CD4-positive, alpha-beta memory T cell (primary cell): ENCODE data around the gene NR0B2. TPM values are rescaled to one million over a fixed set of nuclear protein-coding genes. Genes with fewer than 3 reads are reported as not detected.

Experiments used
- CTCF ChIA-PET: fragments of 350-600 bp; sonication (Branson Sonifier 250); formaldehyde crosslinking; loops from one replicate; lab custom pipeline; 2021; ENCODE audit warnings: inconsistent platforms; ENCODE audit not compliant: partially characterized antibody; lab: Charles Lee
- POLR2A ChIA-PET: fragments of 350-600 bp; sonication (Branson Sonifier 250); formaldehyde crosslinking; loops from one replicate; lab custom pipeline; 2021; ENCODE audit not compliant: partially characterized antibody; lab: Charles Lee
- DNase-seq, 5 donors: peaks; one replicate each; pipeline versions ENCODE4 v3.0.0 to v3.0.0-alpha.2; 2020 to 2022; ENCODE audit warnings: mixed read lengths in 1 of 5
- H3K27ac ChIP-seq: one replicate; pipeline ENCODE4 v1.7.0; 2013; ENCODE audit warnings: low read depth, low read length
- H3K27me3 ChIP-seq: 2 replicates; pipeline ENCODE4 v1.7.0; 2013; ENCODE audit warnings: mild to moderate bottlenecking, low read length, moderate library complexity; ENCODE audit not compliant: insufficient read depth
- H3K36me3 ChIP-seq: 2 replicates; pipeline ENCODE4 v1.7.0; 2013; ENCODE audit warnings: mild to moderate bottlenecking, low read length, moderate library complexity; ENCODE audit not compliant: insufficient read depth
- H3K4me1 ChIP-seq: 2 replicates; pipeline ENCODE4 v1.7.0; 2013; ENCODE audit warnings: mild to moderate bottlenecking, low read length, moderate library complexity; ENCODE audit not compliant: insufficient read depth
- H3K4me3 ChIP-seq, 2 donors: one replicate each; pipeline ENCODE4 v1.7.0; 2013; ENCODE audit warnings: low read length in 2 of 2, mild to moderate bottlenecking in 1 of 2
- H3K9me3 ChIP-seq, 2 donors: one replicate each; pipeline ENCODE4 v1.7.0; 2013; ENCODE audit warnings: low read length in 2 of 2, control low read depth in 1 of 2; ENCODE audit not compliant: control insufficient read depth in 1 of 2
- H3K27ac Mint-ChIP-seq, 7 donors: one replicate each; pipeline ENCODE4 v1.8.0; 2020 to 2021; ENCODE audit warnings: mixed read lengths in 7 of 7, mild to moderate bottlenecking in 6 of 7, inconsistent platforms in 3 of 7, moderate library complexity in 3 of 7
- H3K27me3 Mint-ChIP-seq, 2 donors: one replicate each; pipeline ENCODE4 v1.8.0; 2020 to 2021; ENCODE audit warnings: mixed read lengths in 2 of 2
- H3K36me3 Mint-ChIP-seq, 2 donors: one replicate each; pipeline ENCODE4 v1.8.0; 2020 to 2021; ENCODE audit warnings: mixed read lengths in 2 of 2, inconsistent platforms in 1 of 2, mild to moderate bottlenecking in 1 of 2
- H3K4me1 Mint-ChIP-seq, 4 donors: one replicate each; pipeline ENCODE4 v1.8.0; 2020 to 2021; ENCODE audit warnings: mixed read lengths in 4 of 4, mild to moderate bottlenecking in 1 of 4
- H3K4me3 Mint-ChIP-seq, 8 donors: one replicate each; pipeline ENCODE4 v1.8.0; 2020 to 2021; ENCODE audit warnings: mixed read lengths in 8 of 8, mild to moderate bottlenecking in 7 of 8, moderate library complexity in 6 of 8, inconsistent platforms in 3 of 8
- H3K9me3 Mint-ChIP-seq, 8 donors: one replicate each; pipeline ENCODE4 v1.8.0; 2020 to 2021; ENCODE audit warnings: mixed read lengths in 8 of 8, mild to moderate bottlenecking in 5 of 8, inconsistent platforms in 3 of 8, moderate library complexity in 1 of 8
- intact Hi-C: fragments of 100-400 bp; cut with micrococcal nuclease; formaldehyde crosslinking; loops from one replicate; pipeline ENCODE4 v1.15.1; 2023
- polyA plus RNA-seq, 2 donors: library from polyadenylated mRNA; unstranded; fragments of 300-500 nt; fragmentation: Illumina TruSeq; gene quantifications; one replicate each; pipeline ENCODE4 v1.2.3, GENCODE V29; 2021
- total RNA-seq, 2 experiments: library from RNA; stranded (reverse); gene quantifications; one replicate each; pipeline ENCODE4 v1.2.3, GENCODE V29; 2021

NR0B2 gene, protein sequence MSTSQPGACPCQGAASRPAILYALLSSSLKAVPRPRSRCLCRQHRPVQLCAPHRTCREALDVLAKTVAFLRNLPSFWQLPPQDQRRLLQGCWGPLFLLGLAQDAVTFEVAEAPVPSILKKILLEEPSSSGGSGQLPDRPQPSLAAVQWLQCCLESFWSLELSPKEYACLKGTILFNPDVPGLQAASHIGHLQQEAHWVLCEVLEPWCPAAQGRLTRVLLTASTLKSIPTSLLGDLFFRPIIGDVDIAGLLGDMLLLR
- total RNA-seq (not detected), polyA plus RNA-seq (not detected)

DNA sequence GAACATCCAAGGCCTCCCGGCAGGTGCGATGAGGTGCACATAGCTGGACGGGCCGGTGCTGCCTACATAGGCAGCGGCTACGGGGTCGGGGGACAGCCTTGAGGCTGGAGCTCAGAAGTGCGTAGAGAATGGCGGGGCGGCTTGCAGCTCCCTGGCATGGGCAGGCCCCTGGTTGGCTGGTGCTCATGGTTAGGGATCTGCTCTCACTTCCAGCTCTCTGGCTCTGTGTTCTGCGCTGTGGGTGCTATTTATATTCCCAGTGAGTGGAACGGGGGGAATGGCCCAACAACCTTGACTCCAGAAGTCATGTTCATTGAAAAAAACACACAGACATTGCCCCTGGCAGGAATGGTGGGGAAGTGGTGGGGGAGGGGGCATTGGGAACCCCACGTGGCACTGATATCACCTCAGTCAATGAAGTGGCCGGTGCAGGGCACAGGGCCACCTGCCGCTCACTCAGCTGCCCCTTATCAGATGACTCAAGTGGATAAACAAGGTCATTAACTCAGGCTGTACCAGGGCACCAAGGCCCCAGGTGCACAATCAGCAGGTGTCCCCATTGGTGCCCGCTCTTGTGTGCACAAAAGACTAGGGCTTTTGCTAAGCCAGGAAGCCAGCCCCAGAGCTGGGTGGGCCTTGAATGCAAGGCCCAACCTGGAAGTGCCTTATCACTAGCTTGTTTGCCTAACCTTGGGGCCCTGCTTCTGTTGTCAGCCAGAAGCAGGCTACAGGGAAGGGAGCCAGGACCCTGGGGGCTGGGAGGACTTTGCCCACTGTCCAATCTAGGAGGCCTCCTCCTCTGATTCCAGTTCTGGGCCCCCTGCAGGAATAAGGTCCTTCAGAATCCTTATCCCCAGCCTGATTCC, at the start of gene NR0B2:
Gene NR0B2, minus strand, starts transcription at position 222 of the 866 bp plus-strand sequence. Its CDS starts 35 bp downstream, at position 187.
- Mint-ChIP-seq H3K4me3 (no peak within 1 kb of the TSS), H3K27me3 (peaks cover 0 to 4% of the 10 kb centered on the region in 2 donors), H3K36me3 (no peaks in the 10 kb centered on the region), H3K27ac (no peak within 1 kb of the TSS), H3K9me3 (no peaks in the 10 kb centered on the region), H3K4me1 (no peaks in the 10 kb centered on the region)
- Histone ChIP-seq H3K4me3 (no peak within 1 kb of the TSS), H3K27ac (no peak within 1 kb of the TSS), H3K4me1 (no peaks in the 10 kb centered on the region), H3K27me3 (no peaks in the 10 kb centered on the region), H3K36me3 (no peaks in the 10 kb centered on the region), H3K9me3 (no peaks in the 10 kb centered on the region)
- ChIA-PET POLR2A (no interaction called here), CTCF (no interaction called here)
- DNase-seq, result no peak
- intact Hi-C loops, result no loop called here

DNA sequence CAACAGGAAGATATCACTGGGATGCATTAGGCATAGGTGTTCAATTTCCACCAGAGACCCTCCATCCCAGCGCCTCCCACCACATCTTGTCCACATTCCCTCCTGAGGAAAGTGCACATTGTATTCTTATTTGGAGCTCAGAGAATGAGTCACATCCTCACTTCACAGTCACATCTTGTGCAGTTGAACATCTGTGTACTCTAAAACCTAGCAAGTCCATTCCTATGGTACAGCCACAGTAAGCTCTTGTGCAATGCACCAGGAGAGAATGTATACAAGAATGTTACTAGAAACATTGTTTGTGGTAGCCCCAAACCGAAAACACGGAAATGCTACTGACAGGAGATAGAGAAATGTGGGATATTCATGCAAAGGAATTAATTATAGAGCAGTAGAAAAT, 48.1 kb upstream of the NR0B2 start:
- Mint-ChIP-seq H3K27me3 (peaks cover 12 to 15% of the 10 kb centered on the region in 2 donors), H3K4me1 (peaks cover 3 to 15% (median 7%) of the 10 kb centered on the region in 4 donors), H3K36me3 (peaks cover 0 to 2% of the 10 kb centered on the region in 2 donors), H3K9me3 (no peaks in the 10 kb centered on the region), H3K4me3 (peak overlapping the region in 1 of 8 donors; percentile 4), H3K27ac (no peak overlapping the region)
- no peaks in the 10 kb centered on the region for H3K27me3 ChIP-seq
- no peaks in the 10 kb centered on the region for H3K36me3 ChIP-seq
- peaks cover 15% of the 10 kb centered on the region for H3K4me1 ChIP-seq
- no peak overlapping the region for H3K4me3 ChIP-seq
- no peak overlapping the region for H3K27ac ChIP-seq
- intact Hi-C loops, result no loop called here
- no peak for DNase-seq
- ChIA-PET CTCF (interaction anchor here (0.7 kb wide), 1 partner anchor 75 kb away, joined by 3 read pairs; no protein-coding TSS in a partner anchor), POLR2A (no interaction called here)
- H3K9me3 ChIP-seq, result no peaks in the 10 kb centered on the region

DNA sequence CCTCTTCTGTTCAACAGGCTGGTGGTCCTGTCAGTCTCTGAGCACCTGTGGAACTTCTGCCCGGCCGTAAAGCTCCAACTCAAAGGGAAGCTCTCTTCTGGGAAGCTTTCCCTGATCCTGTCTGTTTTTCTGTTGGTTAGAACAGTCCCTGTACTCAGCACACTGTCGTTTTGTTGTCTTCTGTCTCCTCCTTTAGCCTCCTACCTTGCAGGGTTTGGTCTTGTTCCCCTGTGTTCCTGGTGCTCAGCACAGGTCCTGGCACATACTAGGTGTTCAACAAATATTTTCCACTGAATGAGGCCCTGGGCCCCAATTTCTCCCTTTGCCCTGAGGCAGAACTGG, 46.8 kb upstream of the NR0B2 start:
- ChIA-PET CTCF (interaction anchor here (0.6 to 1.0 kb wide), 4 partner anchors 9 to 36 kb away, joined by 3 read pairs; no protein-coding TSS in a partner anchor), POLR2A (interaction anchor here (1.7 kb wide), 1 partner anchor 60 kb away, joined by 4 read pairs; the partner anchor contains the start of gene GPATCH3)
- Mint-ChIP-seq H3K36me3 (peaks cover 2 to 7% of the 10 kb centered on the region in 2 donors), H3K27ac (peak overlapping the region in 5 of 7 donors; percentile 20 to 94 (median 69)), H3K9me3 (peaks cover 0 to 1% (median 0%) of the 10 kb centered on the region in 8 donors), H3K4me1 (peaks cover 3 to 15% (median 7%) of the 10 kb centered on the region in 4 donors), H3K4me3 (peak overlapping the region; percentile 80 to 89 (median 83)), H3K27me3 (peaks cover 7 to 8% of the 10 kb centered on the region in 2 donors)
- intact Hi-C loops, result no loop called here
- no peaks in the 10 kb centered on the region for H3K36me3 ChIP-seq
- DNase-seq, result no peak
- H3K4me1 ChIP-seq, result peaks cover 15% of the 10 kb centered on the region
- peak overlapping the region; percentile 20 to 60 for H3K4me3 ChIP-seq
- H3K9me3 ChIP-seq, result no peaks in the 10 kb centered on the region
- H3K27ac ChIP-seq, result no peak overlapping the region
- no peaks in the 10 kb centered on the region for H3K27me3 ChIP-seq

DNA sequence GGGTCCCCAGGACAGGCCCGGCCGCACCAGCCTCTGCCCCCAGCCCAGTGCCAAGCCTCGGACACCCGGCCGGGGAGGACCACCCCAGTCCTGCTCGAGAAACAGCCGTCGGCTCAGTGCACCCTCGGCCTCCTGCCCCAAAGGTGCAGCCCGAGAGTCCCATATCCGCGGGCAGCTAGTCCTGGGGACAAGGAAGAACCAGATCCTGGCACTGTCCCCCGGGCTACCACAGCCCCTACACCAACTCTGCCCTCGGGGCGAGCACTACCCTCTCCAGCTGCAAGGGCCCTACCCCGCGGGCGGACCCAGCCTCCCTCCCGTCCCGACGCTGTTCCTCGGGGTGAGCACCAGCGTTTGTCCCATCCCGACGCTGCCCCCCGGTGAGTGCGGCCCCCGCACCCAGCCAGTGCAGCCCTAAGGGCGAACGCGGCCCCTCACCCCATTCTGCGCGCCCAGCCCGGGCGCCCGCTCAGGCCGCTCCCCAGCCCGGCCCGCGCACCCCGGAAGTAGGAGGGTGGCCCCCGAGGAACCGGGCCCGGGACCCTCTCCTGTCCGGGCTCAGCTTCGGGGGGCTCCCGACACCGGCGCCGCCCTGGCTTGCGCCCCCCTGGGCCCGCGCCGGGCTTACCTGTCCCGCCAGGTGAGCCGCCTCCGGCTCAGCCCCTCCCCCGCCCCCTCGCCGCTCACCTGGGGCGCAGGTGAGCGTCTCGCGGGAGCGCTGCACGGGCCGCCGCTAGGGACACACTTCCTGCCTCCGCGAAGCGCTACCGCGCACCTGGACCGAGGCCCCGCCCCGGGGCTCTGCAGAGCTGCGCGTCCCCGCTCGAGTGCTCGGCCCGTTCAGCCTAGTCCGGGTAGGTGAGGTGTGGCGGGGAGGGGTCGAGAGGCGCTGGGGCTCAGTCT, 46.2 kb upstream of the NR0B2 start, which contains the start of gene KDF1:
Gene KDF1, minus strand, starts transcription at position 747 of the 903 bp plus-strand sequence. CDS start 8,088 bp downstream, outside the sequence.
- H3K9me3 ChIP-seq, result no peaks in the 10 kb centered on the region
- no peaks in the 10 kb centered on the region for H3K36me3 ChIP-seq
- DNase-seq, result peak; percentile 60 to 72 (median 63)
- H3K27me3 ChIP-seq, result no peaks in the 10 kb centered on the region
- H3K4me3 ChIP-seq, result peak within 1 kb of the TSS; percentile 20 to 60
- H3K27ac ChIP-seq, result no peak within 1 kb of the TSS
- peaks cover 3 to 15% (median 7%) of the 10 kb centered on the region in 4 donors for H3K4me1 Mint-ChIP-seq
- H3K36me3 Mint-ChIP-seq, result peaks cover 2 to 7% of the 10 kb centered on the region in 2 donors
- peaks cover 6 to 8% of the 10 kb centered on the region in 2 donors for H3K27me3 Mint-ChIP-seq
- H3K27ac Mint-ChIP-seq, result peak within 1 kb of the TSS in 5 of 7 donors; percentile 20 to 94 (median 69)
- CTCF ChIA-PET, result interaction anchor here (0.6 to 1.0 kb wide), 4 partner anchors 8 to 37 kb away, joined by 3 read pairs; no protein-coding TSS in a partner anchor
- H3K4me1 ChIP-seq, result peaks cover 15% of the 10 kb centered on the region
- POLR2A ChIA-PET, result interaction anchor here (1.7 kb wide), 1 partner anchor 59 kb away, joined by 4 read pairs; the partner anchor contains the start of gene GPATCH3
- H3K9me3 Mint-ChIP-seq, result peaks cover 0 to 1% (median 0%) of the 10 kb centered on the region in 8 donors
- H3K4me3 Mint-ChIP-seq, result peak within 1 kb of the TSS; percentile 80 to 89 (median 83)
- intact Hi-C loops, result no loop called here

DNA sequence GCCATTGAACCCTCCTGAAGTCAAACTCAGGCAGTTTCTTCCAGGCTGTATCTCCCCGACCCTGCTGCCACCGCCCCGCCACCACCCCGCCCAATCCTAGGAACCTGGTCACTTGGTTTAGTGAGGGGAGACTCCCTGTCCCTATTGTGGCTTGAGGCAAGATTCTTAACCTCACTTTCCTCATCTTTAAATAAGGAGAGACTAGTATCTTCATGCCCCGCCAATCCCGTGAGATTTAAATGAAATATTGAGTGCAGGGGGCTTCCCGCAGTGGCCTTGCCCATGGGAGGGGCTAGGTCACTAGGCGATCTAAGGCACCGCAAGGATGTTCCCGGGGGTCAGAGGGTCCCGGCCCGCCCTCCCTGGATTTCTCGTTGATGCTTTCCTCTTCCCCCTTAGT, 45.5 kb upstream of the NR0B2 start:
- H3K27me3 Mint-ChIP-seq, result peaks cover 2 to 4% of the 10 kb centered on the region in 2 donors
- POLR2A ChIA-PET, result interaction anchor here (1.4 to 1.7 kb wide), 2 partner anchors 10 to 59 kb away, joined by 3 to 4 read pairs; partner anchors contain the start of gene GPATCH3
- H3K27ac Mint-ChIP-seq, result no peak overlapping the region
- H3K27me3 ChIP-seq, result no peaks in the 10 kb centered on the region
- CTCF ChIA-PET, result no interaction called here
- H3K4me1 Mint-ChIP-seq, result peaks cover 3 to 15% (median 7%) of the 10 kb centered on the region in 4 donors
- peak overlapping the region in 1 of 2 donors; percentile 60 for H3K4me3 ChIP-seq
- intact Hi-C loops, result no loop called here
- H3K4me3 Mint-ChIP-seq, result peak overlapping the region in 7 of 8 donors; percentile 61 to 79 (median 68)
- no peaks in the 10 kb centered on the region for H3K9me3 ChIP-seq
- DNase-seq, result no peak
- peaks cover 15% of the 10 kb centered on the region for H3K4me1 ChIP-seq
- no peak overlapping the region for H3K27ac ChIP-seq
- H3K36me3 ChIP-seq, result no peaks in the 10 kb centered on the region
- peaks cover 0 to 1% (median 0%) of the 10 kb centered on the region in 8 donors for H3K9me3 Mint-ChIP-seq
- peaks cover 2 to 7% of the 10 kb centered on the region in 2 donors for H3K36me3 Mint-ChIP-seq

DNA sequence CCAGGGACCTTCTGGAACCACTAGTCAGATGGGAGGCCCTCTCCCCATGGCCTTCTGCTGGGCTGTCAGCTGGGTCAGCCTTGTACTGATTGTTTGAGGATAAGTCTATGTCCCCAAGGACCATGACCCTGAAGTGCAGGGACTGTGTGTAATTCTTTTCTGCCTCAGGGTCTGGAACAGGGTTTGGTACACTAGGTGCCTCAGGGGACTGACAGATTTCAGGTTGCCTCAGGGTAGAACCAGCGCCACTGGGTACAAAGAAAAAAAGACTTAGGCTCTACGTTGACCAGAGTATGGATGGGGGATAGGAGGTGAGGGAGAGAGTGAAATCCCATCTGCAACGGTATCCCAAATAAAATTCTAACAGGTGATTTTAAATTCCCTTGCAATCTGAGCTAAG, 43.5 kb upstream of the NR0B2 start:
- Histone ChIP-seq H3K27ac (no peak overlapping the region), H3K4me3 (no peak overlapping the region), H3K36me3 (no peaks in the 10 kb centered on the region), H3K27me3 (no peaks in the 10 kb centered on the region), H3K4me1 (peaks cover 15% of the 10 kb centered on the region), H3K9me3 (no peaks in the 10 kb centered on the region)
- H3K27ac Mint-ChIP-seq, result no peak overlapping the region
- CTCF ChIA-PET, result no interaction called here
- peaks cover 3 to 15% (median 7%) of the 10 kb centered on the region in 4 donors for H3K4me1 Mint-ChIP-seq
- DNase-seq, result no peak
- peaks cover 0 to 1% (median 0%) of the 10 kb centered on the region in 8 donors for H3K9me3 Mint-ChIP-seq
- H3K27me3 Mint-ChIP-seq, result peaks cover 0 to 2% of the 10 kb centered on the region in 2 donors
- H3K4me3 Mint-ChIP-seq, result peak overlapping the region in 1 of 8 donors; percentile 61
- peaks cover 7 to 9% of the 10 kb centered on the region in 2 donors for H3K36me3 Mint-ChIP-seq
- intact Hi-C loops, result no loop called here
- POLR2A ChIA-PET, result no interaction called here
